GF-D8 (cell line): ENCODE results near the gene SLC8A1.

Experiments
- DNase-seq: peaks from one replicate; lab custom pipeline; 2025; lab: John Stamatoyannopoulos, UW

SLC8A1 gene

DNA sequence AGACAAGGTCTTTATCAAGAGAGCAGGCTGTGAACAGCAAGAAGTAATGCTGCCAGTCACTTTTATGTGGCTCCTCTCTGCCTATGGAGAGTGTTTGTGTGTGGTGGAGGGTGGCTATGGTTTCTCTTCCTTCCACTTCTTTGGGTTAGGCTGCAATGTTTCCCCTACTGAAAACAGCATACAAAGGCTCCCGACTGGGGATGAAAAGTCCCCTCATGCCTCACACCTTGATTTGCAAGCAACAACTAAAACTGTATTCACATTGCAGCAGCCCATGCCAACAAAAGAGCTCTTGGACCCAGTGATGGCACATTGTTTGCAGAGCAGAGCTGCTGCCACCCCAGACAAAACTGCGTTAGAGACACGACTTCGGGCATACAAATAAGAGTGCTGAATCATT is 301.6 kb downstream of the SLC8A1 start:
- DNase-seq = no peak

DNA sequence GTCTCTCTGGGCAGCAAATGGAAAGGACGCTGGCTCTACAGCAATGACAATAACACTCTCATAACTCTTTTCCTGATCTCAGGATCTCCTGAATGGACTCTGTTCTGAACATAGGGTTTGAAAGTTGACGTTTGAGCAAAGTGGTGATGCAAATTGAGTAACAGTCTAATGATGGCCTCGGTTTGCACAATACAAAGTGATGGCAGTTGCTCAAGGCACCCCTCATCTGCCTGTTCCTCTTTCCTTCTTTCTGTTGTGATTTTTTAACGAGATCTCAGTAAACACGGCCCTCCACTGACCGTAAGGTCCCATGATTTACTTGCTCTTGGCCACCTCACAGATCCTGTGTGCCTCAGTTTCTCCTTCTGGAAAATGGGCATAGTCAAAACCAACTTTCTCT is 303.6 kb downstream of the SLC8A1 start:
- DNase-seq = no peak

DNA sequence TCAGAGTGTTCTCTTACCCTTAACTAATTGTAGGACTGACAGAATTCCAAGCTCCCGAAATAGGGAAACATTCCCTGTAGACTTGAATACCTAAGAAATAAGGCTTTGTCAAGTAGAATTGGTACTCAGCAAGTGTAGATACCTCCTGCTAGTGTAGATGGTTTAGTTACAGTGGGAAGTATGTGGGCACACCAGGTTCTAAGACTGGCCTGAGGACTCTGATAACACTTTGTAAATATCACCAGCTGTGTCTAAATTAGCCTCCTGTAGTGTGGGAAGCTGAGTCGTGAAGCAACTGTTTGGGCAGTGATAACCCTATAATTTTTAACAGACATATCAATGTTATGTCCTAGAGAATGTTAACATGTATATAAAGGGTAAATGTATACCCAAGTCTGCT is 304.5 kb downstream of the SLC8A1 start:
- DNase-seq = no peak

DNA sequence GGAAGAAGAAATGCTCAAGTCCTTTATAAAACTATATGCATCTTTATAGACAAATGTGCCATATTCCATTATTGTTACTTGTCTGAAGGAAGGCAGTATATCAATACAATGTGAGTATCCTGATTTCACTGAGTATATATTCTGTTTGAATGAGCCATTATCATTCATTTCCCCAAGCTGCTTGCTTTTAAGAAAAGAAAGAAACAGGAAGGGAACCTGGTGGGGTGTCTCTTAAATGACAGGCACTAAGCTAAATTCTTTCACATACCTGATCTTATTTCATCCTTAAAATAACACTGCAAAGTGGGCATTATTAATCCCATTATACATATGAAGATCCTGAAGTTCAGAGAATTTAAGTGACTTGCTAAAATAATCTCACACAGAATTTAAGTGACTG is 307.9 kb downstream of the SLC8A1 start:
- DNase-seq = no peak

DNA sequence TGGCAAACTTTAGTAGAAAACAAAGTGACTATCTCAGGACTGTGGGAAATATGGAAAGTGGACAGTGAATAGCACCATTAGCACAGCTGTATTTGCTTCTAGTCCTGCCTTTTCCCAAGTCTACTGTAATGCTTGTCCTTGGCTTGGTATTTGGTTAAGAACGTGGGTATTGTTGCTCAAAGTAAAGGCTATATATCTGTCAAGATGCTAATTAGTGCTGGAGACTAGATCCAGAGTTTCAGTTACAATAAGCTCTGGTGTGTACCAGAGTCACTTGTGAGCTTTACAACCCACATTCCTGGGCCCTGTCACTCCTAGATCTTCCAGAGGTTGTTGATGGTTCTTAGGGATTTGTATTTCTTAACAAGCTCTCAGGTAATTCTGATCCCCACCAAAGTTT is 313.6 kb downstream of the SLC8A1 start:
- DNase-seq = no peak

DNA sequence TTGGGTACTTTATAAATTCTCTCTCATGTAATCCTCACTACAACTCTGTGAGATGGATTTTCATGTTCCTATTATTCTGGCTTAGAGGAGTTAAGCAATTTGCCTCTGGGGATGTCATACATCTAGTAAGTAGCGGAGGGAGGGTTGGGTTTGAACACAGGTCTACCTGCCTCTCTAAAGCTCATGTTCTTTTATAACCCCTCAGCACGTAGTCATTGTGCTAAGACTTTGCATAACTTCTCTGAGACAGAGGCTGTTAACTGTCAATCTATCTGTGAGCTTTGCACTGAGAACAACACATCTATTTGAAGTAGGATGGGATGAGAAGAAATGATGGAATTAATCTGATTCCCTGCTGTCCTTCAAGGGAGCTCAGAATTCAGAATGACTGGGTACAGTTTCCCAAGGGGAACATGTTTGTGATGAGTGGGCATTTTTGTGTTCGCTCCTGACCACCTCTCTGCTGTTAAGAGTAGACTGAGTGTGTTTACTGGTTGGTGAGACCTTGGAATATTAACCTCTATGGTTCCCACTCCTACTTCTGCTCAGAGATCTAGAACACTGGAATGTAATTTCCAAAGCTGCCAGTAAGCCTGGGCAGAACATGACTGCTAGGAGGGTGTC is 320.7 kb downstream of the SLC8A1 start:
- no peak for DNase-seq

DNA sequence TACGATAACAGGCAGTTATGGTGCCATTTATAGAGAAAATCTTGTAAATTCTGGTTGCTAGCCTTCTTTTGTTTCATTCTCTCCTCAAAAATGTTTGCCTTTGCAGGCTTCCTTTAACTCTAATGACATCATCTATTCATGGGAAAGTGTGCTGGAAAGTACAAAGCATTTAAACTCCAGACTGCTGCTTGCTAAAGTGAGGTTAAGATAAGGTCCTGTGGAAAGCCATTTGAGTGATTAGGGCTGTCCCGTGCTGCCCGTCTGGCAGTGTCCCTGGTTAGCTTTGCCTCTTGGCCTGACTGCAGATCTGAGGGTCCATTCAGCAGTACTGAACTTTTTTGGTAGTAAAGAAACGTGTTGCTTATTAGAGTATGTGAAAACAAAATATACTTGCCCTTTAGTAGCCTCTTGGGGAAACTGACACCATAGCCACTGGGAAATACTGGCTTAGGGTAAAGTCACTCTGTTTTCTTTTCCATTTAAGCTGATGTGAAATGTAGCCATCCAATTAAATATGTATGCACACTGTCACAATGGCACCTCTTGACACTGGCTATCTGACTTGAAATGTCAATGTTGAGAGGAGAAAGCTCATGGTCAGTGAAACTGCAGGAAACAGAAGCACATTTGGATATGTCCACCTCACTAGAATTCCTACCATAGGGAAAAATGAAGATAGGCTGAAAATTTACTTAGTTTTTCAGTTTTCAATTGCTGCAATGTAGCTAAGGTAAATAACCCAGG is 321.5 kb downstream of the SLC8A1 start:
- no peak for DNase-seq

DNA sequence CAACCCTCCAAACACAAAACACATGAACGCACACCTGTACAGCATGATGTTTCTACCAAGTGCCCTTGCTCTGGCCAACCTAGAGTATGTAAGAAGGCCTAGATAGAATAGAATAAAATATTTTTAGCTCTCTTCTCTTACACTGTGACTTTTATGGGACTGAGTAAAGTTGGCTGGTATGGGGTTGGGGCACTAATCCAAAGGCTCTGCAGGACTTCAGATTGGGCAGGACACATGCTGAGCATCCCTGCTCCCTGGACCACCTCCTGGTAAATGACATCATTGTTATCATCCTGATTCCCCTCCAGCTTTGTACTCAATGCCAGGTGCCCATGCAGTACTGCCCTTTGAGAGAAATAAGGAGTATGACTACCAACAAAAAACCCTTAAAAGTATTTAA is 322.2 kb downstream of the SLC8A1 start:
- DNase-seq = no peak

DNA sequence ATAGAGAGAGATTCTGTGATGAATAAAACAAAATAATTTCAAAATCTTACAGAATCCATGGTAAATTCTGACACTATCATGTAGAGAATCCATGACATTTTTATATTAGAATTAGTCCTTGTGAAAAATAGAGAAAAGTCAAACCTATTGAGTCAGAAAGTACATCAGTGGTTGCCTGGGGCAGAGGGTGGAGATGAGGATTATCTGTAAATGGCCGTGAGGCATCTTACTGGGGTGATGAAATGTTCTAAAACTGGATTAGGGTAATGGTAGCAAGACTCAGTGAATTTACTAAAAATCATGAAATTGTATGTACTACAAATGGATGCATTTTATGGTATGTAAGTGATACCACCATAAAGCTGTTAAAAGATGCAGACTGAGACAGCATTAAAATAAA is 323.1 kb downstream of the SLC8A1 start:
- DNase-seq = no peak

DNA sequence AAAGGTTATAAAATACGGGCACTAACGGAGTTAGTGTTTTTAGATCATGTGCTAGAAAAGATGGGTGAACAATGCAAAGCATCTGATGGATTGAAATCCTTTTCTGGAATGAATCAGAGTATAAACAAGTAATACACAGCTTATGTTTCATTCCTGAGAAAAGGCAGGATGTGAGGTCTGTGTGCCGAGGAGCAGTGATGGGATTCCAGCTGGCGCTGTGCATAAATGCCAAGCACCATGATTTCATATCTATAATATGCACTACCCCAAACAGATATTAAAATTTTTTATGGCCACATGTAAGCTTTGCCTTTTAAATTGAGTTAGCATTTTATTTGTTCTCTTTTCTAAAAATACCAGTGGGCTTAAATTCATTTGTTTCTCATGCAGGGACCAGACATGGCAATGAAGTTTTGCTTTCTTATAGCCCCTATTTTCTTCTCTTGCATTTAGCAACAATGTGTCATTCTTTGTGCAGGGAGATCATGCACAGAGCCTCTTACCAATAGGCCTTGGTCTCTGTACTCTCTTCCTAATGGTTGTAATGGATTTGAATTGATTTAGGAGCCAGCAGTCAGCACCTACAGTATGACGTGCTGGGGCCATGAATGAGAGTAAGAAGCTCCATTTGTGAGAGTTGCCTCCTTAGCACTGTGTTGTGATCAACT is 323.9 kb downstream of the SLC8A1 start:
- DNase-seq = no peak

DNA sequence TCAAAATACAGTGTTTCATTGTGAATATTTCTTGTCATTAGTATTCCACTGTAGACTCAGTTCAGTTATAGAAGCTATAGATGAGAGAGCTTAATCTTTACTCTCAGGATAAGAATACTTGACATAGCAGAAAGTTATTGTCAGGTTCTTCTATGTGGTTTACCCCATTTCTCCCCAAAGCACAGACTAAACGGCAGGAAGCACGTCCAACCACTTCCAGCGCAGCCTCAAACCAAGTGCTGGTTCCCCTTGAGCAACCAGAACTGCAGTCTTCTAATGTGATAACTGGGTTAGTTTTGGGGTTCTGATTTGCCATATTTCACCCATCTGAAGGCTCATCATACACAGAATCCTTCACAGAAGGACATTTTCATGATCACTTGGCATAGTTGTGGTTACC is 324.7 kb downstream of the SLC8A1 start:
- no peak for DNase-seq

DNA sequence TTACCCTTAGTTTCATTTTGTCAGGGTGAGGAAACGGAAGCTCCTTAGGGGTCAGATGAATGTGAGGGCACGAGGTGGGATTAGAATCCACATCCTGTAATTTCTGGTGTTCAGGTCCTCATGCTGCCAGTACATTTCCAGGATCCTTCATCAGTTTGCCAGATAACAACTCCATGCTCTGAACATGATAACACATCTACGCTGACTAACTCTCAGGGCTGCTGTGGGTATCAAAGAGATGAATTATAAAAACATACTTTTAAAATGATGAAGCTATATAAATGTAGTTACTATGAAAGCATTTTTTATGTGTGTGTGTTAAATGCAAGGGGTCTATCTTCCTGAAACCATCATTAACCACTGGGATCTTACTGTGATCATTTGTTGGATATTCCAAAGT is 325.9 kb downstream of the SLC8A1 start:
- no peak for DNase-seq

DNA sequence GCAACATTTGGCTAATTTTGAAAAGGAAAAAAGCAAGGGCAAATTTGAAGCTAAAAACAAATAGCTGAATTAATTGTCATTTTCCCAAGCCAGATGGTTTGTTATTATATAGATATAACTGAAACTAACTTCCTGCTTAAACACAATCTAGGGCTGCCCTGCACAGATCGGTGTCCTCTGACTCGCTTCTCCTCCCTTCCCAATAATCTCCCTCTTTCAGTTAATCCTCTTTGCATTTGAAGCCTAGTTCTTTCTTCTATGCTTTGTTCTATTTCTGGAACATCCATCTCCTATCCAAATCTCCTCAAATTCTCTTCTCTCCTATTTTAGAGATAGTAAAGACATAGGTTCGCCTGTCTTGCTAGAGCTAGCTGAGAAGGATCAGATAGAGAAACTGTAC is 328.1 kb downstream of the SLC8A1 start:
- no peak for DNase-seq

DNA sequence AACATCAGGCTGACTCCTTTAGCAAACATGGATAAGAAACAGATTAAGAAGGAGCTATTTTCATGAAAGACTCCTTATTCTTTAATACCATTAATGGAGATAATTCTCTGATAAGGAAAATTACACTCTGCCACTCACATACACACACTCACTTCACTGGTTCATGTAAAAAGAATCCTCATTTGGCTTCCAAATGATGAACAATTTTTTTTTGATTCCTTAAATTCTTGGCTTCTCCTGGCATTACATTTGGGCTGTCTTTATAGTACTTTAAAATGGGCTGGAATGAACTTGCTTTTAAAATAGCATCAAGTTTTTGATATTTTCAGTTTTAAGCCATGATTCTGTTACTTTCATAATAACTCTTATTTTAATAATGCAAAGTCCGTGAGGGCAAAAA is 328.6 kb downstream of the SLC8A1 start:
- no peak for DNase-seq

DNA sequence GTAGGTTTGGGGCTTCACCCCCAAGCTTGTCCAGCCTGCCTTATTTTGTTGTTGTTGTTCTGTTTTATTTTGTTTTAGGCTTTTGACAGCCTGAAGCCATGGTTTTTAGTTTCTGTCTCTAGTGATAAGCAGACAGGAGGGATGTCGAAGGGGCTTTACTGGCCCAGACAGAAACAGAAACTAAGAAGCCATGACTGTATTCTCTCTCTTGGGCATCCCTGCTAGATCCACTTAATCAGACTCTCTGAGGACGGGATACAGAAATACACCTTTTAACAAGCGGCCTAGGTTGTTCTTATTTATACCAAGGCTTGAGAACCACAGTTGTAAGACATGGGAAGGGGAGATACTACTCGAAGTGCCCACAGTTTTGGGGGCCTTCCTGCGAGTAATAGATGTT is 330.9 kb downstream of the SLC8A1 start:
- no peak for DNase-seq

DNA sequence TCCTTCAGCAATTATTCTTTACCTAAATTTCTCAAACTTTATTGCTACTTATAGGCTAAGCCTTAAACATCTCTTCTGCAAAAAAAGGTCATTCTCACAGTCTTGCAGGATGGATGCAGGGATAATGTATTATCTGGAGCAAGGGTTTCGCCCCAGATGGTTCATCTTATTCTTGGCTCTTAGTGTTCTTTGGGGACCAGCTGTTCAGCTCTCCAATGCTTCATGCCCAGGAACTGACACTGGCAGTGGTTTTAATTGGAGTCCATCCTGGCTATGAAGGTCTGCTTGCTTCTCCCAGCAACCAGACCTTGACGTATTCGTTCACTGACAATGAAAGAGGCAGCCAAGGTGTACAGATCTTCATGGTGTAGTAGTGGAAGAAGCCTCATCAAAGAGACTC is 331.9 kb downstream of the SLC8A1 start:
- DNase-seq = no peak

DNA sequence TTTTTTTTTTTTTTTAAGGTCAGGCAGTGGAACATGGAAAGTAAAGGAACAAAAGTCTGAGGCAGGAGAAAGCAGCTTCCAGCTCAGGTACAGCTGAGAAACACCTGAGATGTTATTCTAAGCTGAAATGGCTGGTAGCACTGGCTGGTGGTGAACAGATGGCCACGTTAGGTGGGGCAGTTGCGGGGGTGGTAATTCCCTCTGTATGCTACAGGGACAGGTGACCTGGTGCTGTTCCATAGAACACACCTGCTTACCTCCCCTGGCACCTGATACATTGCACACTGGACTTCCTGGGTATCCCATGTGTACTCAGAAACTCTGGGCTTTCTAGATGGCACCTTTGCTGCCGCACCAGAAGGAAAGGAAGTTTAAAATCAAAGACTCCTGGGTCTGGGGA is 333.3 kb downstream of the SLC8A1 start:
- no peak for DNase-seq

DNA sequence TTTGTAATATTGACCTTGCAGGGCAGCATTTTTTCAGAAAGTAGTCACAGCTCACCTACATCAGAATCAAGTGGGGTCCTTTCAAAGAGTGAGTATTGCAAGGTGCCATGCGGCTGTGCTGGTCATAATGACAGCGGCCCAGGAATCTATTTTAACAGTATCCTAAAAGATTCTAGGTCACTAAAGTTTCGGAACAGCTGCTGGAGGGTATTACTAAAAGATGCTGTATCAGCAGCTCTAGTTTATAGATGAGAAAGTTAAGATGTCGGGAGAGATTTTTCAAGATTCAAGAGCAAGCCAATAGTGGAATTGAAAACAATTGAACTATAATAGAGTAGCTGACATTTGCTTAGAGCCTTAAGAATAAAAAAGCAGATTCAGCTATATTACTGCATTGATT is 336.0 kb downstream of the SLC8A1 start:
- no peak for DNase-seq

DNA sequence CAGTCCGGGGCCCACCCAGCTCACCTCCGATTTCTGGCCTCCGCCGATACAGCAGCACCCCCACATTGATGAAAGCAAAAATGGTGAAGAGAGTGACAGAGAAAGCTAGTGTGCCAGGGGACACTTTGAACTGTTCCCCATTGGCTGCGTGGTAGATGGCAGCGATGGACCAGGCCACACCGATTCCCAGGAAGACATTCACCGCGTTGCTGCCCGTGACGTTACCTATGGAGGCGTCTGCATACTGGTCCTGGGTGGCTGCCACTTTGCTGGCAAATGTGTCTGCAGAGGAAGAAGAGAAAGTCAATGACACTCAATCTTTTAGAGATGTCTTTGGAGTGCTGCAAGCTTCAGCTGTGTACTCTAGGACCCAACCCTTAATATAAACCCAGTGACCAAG is 336.5 kb downstream of the SLC8A1 start:
- no peak for DNase-seq

DNA sequence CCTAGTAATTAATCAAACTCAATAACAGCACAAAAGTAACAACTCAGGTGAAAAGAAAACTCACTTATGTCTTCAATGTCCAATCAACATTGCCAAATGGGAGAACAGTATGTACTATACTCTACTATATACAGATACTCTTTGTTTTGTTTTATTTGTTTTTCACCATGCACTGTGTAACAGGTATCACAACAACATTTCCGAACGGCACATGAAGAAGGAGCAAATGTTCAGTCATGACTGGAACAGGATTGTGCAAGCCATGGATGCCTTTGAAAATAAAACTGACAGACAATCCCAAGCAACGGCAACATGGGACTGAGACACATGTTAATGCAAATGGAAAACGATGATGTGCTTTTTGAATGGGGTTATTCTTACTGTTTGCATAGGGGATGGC is 337.9 kb downstream of the SLC8A1 start:
- DNase-seq = no peak

DNA sequence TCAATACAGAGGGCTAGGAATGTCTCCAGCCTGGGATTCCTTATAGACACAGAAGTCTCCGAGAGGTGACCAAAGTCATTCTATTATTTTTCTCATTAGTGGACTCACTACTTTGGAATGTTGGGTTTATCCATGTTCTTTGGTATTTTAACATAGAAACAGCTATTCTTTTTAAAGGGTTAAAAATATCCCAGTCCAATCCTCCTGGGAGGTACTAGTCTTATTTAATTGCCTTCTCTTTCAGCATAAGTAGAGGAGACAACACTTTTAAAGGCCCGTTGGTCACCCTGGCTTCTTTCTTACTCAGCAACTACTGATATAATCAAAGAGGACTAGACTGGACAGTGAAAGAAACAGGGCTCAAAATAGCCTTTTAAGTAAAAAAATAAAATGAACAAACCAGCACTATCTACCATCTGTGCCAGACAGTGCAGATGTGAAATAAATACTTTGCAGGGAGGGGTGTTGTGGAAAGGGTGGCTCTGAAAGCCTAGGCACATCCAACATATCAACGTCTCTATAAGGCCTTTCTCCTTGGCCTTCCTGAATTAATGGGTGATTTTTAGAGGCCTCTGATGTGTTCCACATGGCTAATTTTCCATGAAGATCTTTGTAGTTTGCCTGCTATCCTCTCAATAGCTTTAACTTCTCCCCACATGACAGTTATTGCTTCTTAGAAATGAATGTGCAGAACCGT is 338.5 kb downstream of the SLC8A1 start:
- no peak for DNase-seq

DNA sequence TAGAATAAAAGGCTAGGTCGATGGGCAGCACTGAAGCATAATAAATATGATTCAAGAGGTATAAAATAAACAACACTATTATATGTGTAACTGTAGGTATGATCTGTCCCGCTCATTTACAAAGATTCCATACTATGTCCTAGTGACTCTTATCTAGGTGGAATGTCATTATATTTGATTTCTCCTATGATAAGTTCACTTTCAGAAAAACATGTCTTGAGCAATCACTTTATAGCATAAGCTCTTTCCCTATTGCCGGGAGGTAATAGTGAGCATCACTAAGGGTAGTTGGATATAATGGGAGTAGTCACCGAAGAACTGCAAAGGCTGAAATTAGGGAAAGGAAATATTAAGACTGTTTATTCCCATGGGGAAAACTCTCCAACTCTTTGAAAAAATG is 342.5 kb downstream of the SLC8A1 start:
- no peak for DNase-seq

DNA sequence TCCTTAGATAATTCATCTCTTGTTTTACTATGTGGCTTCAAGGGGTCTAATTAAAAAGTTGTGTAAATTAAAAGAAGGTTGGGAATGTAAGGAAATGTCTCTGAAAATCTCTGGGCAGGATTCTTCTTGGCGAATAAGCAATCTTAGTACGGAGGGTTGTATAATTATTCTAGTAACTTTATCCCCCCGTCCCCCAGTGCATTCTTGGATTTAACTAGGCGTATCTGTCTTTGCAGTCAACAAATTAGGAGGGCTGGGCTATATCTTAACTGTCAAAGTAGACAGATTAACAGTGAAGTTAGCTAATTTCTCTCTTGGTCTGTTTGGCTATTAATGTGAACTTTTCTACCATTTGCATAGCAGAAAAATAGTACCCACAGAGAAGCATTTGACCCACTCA is 343.0 kb downstream of the SLC8A1 start:
- no peak for DNase-seq
